Lung (tissue), 12 donors: ENCODE measurements around the gene TSPOAP1. TPM values are rescaled to one million over a fixed set of nuclear protein-coding genes. Genes with fewer than 3 reads are reported as not detected.

Experiments
- ATAC-seq: fragments of 200-7000 bp; cut with Tn5 transposase; one replicate; pipeline ENCODE4 v1.9.1; 2020; ENCODE audit warnings: moderate number of reproducible peaks; ENCODE audit not compliant: insufficient read depth, low FRiP score
- DNase-seq, 3 donors: peaks; one replicate each; pipeline ENCODE4 v3.0.0-alpha.2; 2013 to 2017
- H3K27ac ChIP-seq, 2 donors: one replicate each; pipeline ENCODE4 v1.5.1; 2013; ENCODE audit warnings: mild to moderate bottlenecking in 2 of 2, moderate library complexity in 2 of 2, control low read depth in 1 of 2, inconsistent platforms in 1 of 2, low read depth in 1 of 2, low read length in 1 of 2
- H3K27me3 ChIP-seq, 3 donors: one replicate each; pipeline ENCODE4 v1.5.1; 2013; ENCODE audit warnings: low read length in 2 of 3; ENCODE audit not compliant: control insufficient read depth in 3 of 3, insufficient read depth in 3 of 3
- H3K36me3 ChIP-seq, 4 donors: one replicate each; pipeline ENCODE4 v1.5.1; 2013; ENCODE audit warnings: low read length in 4 of 4, mild to moderate bottlenecking in 1 of 4, moderate library complexity in 1 of 4; ENCODE audit not compliant: control insufficient read depth in 4 of 4, insufficient read depth in 4 of 4
- H3K4me1 ChIP-seq, 5 donors: one replicate each; pipeline ENCODE4 v1.5.1; 2013; ENCODE audit warnings: low read length in 5 of 5, mild to moderate bottlenecking in 2 of 5, moderate library complexity in 1 of 5; ENCODE audit not compliant: control insufficient read depth in 5 of 5, insufficient read depth in 5 of 5
- H3K4me3 ChIP-seq: one replicate; pipeline ENCODE4 v1.5.1; 2013; ENCODE audit warnings: mild to moderate bottlenecking, control low read depth, moderate library complexity
- H3K9ac ChIP-seq, 2 donors: one replicate each; pipeline ENCODE4 v1.5.1; 2013; ENCODE audit warnings: low read length in 2 of 2, control low read depth in 1 of 2; ENCODE audit not compliant: insufficient read depth in 1 of 2
- H3K9me3 ChIP-seq, 4 donors: one replicate each; pipeline ENCODE4 v1.5.1; 2013; ENCODE audit warnings: low read length in 3 of 4, mild to moderate bottlenecking in 1 of 4, moderate library complexity in 1 of 4; ENCODE audit not compliant: control insufficient read depth in 4 of 4, insufficient read depth in 3 of 4
- WGBS, 2 donors: extraction: QIAGEN DNeasy Blood & Tissue Kit; methylation state at CpG; one replicate each; pipeline ENCODE4 v1.1.7; 2013; 5-methylcytosine and 5-hydroxymethylcytosine counted together
- polyA plus RNA-seq, 2 donors: library from polyadenylated mRNA; stranded (reverse); fragments of 200-250 nt; gene quantifications; one replicate each; pipeline ENCODE4 v1.2.1, GENCODE V29; 2013
- total RNA-seq, 2 donors: library from RNA; depleted of rRNA in 1 of 2; stranded (reverse); fragments of >200 nt in 1 of 2; gene quantifications; one replicate each; pipeline ENCODE4 v1.2.1, GENCODE V29; 2014 to 2021
- TF ChIP-seq, protein P1 (sequence below): IDR thresholded peaks from 2 replicates; pipeline ENCODE4 v1.5.1; 2012; ENCODE audit warnings: mild to moderate bottlenecking; ENCODE audit errors: control extremely low read depth, extremely low read depth
- donor health status: control.
- donor health status: control.
- donor health status: Bipolar disorder and iron deficiency.
- donor health status: healthy.
- donor health status: DM: yes; HTN: yes; CAD: no.

TSPOAP1 gene
- total and polyA plus RNA-seq, 4 donors, result 7.0 to 23.5 (median 18.2) TPM

DNA sequence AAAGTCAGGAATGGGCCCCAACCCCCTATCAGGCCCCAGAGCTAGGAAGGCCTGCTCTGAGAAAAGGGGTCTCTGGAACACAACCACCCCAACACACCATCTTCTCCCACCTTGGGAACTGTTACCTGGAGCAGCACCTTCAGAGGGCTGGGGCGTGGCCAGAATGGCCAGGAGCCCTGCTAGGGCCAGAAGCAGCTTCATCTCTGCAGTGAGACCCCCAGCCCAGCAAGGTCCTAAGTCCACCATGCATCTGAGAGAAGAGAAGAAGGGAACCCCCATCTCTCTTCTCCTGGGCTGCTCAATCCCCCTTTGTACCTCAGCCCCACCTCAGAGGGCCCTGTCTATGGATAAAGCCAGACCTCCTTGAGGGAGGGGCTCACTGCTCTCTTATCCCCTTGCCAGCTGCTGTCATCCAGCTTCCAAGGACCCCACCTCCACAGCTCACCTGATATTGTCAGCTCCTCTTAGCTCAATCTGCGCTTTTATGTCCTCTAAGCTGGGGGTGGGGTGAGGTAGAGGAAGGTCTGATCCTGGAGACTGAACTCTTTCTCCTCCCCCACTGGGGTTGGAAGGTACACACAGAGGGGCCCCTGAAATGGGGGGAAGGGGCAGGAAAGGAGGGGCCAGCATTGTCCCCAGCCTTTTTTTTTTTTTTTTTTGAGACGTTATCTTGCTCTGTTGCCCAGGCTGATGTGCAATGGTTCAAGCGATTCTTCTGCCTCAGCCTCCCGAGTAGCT lies 47.9 kb downstream of the TSPOAP1 start, which contains the start of gene MPO:
Gene MPO (minus strand): TSS at position 456 of the 738 bp plus-strand sequence. CDS start 177 bp downstream, at position 279.
- Histone ChIP-seq H3K4me1 (peaks cover 0 to 13% (median 0%) of the 10 kb centered on the region in 5 donors), H3K4me3 (no peak within 1 kb of the TSS), H3K36me3 (no peaks in the 10 kb centered on the region), H3K9ac (no peak within 1 kb of the TSS), H3K27me3 (peaks cover 0 to 9% (median 0%) of the 10 kb centered on the region in 3 donors), H3K27ac (no peak within 1 kb of the TSS), H3K9me3 (peaks cover 0 to 1% (median 0%) of the 10 kb centered on the region in 4 donors)
- TF ChIP-seq, protein P1, sequence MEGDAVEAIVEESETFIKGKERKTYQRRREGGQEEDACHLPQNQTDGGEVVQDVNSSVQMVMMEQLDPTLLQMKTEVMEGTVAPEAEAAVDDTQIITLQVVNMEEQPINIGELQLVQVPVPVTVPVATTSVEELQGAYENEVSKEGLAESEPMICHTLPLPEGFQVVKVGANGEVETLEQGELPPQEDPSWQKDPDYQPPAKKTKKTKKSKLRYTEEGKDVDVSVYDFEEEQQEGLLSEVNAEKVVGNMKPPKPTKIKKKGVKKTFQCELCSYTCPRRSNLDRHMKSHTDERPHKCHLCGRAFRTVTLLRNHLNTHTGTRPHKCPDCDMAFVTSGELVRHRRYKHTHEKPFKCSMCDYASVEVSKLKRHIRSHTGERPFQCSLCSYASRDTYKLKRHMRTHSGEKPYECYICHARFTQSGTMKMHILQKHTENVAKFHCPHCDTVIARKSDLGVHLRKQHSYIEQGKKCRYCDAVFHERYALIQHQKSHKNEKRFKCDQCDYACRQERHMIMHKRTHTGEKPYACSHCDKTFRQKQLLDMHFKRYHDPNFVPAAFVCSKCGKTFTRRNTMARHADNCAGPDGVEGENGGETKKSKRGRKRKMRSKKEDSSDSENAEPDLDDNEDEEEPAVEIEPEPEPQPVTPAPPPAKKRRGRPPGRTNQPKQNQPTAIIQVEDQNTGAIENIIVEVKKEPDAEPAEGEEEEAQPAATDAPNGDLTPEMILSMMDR, result no peak
- DNase-seq, result no peak
- ATAC-seq, result no peak
- 46 to 75% methylated on average over 5 of the region's 5 CpGs for WGBS, 2 donors

DNA sequence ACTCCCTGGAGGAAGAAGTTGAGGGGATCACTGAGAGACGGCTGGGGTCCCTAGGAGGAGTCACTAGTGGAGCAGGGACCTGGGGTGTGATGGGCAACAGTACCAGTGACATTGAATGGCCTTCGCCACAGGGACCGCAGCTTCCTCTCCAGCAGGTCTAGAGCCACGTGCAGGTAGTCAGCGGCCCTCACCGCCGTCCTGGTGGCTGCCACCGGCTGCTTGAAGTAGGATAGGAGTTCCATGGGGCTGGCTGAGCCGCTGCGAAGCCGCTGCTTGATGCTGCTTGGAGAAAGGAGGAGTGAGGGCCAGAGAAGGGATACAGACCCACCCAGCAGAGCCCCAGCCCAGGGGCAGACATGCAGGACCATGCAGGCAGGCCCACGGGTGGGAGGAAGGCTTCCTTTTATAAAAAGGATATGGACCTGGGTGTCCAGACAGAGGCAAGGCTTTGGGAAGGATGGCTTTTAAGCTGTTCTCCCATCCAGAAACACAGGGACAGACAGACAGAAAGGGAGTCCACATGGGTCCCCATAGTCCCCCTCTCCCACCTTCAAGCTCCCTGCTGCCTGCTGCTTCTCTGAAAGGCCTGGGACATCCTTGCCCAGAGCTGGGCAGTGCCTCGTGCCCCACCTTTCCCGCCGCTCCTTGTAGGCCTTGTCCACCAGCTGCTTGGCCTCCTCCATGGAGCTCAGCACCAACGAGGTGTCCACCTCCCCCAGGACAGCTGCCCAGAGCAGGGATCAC lies 48.7 kb downstream of the TSPOAP1 start:
- no peak for ATAC-seq
- H3K9ac ChIP-seq, result no peak overlapping the region

DNA sequence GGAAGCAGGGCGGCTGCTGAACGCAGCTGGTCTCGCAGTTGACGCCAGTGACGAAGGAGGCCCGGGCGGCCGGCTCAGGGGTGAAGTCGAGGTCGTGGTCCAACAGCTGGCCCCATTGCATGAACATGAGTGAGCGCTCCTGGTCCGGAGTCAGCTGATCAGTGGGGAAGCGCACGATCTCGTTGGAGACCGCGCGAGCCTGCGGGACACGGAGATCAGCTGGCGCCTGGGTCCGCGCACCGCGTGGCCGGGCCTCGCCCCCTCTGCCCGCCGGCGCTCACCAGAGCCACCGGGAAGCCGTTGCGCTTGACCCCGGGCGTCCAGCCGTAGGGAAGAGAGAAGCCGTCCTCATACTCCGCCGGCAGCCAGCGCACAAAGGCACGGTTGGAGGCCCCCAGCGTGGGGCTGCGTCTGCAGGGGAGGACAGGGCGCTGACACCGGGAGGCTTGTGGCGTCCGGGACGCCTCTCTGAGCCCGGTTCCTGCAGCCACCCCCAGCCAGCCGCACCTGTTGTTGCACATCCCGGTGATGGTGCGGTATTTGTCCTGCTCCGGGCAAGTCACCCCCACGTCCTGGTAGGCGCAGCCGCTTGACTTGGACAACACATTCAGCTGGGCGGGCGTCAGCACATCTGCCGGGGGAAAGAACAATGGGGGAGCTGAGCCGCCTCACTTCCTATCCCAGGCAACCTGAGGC lies 49.4 kb downstream of the TSPOAP1 start:
- Histone ChIP-seq H3K4me3 (no peak overlapping the region), H3K27ac (no peak overlapping the region), H3K9me3 (peaks cover 0 to 1% (median 0%) of the 10 kb centered on the region in 4 donors), H3K27me3 (peaks cover 0 to 12% (median 0%) of the 10 kb centered on the region in 3 donors), H3K9ac (no peak overlapping the region), H3K36me3 (no peaks in the 10 kb centered on the region), H3K4me1 (peaks cover 0 to 13% (median 0%) of the 10 kb centered on the region in 5 donors)
- TF ChIP-seq, protein P1, result no peak
- ATAC-seq, result peak; percentile 9
- 11 to 15% methylated on average over 56 to 60 of the region's 60 CpGs for WGBS, 2 donors
- DNase-seq, result peak; percentile 73 to 80 (median 76)

More for the DNA sequence above, 48.7 kb downstream of the TSPOAP1 start:
- Histone ChIP-seq H3K9me3 (peaks cover 0 to 1% (median 0%) of the 10 kb centered on the region in 4 donors), H3K4me3 (no peak overlapping the region), H3K4me1 (peaks cover 0 to 13% (median 0%) of the 10 kb centered on the region in 5 donors), H3K36me3 (no peaks in the 10 kb centered on the region), H3K27me3 (peaks cover 0 to 12% (median 0%) of the 10 kb centered on the region in 3 donors), H3K27ac (no peak overlapping the region)
- TF ChIP-seq, protein P1, result no peak
- no peak for DNase-seq
- WGBS, 2 donors, result 33 to 54% methylated on average over 16 of the region's 16 CpGs
